Measurements from ENCODE around the gene EMD.

DNA sequence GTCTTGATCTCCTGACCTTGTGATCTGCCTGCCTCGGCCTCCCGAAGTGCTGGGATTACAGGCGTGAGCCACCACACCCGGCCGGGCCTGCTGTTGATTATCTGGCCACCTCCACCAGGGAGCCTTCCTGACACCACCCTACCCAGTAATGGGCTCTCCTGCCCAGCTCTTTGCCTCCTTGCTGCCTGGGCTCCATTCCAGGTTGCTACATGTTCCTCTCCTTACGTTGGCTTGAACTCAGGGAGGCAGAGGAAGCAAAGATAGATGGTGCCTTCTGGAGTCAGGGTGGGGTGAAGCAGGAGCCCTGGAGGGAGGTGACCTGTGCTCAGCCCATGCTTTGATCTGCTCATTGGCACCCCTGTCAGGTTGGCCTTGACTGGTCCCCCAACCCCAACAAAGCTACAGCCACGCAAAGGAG lies 31.0 kb upstream of the EMD start:
- TF ChIP-seq CTCF (IDR thresholded peaks at IDR 0.05) (no peak), ZFX (IDR thresholded peaks at IDR 0.05; ENCODE audit: borderline replicate concordance) (no peak)
